ENCODE data around the gene DHODH. TPM values are rescaled to one million over a fixed set of nuclear protein-coding genes. Genes with fewer than 3 reads are reported as not detected.

The DHODH gene
- polyA plus RNA-seq, 1 donor from 2014 or later: 3.8 TPM

GRCh38 chr16:72064361-72064894, 55.9 kb downstream of the DHODH start (continued):
- TF ChIP-seq REST (IDR thresholded peaks at IDR 0.05; ENCODE audit: borderline replicate concordance): no peak
- no peak for TF ChIP-seq RAD21 (conservative IDR thresholded peaks at IDR 0.05)
- no peak for TF ChIP-seq EZH2 (IDR thresholded peaks at IDR 0.05; ENCODE audit: borderline replicate concordance, insufficient read depth, low read length, poor library complexity, severe bottlenecking)

DNA sequence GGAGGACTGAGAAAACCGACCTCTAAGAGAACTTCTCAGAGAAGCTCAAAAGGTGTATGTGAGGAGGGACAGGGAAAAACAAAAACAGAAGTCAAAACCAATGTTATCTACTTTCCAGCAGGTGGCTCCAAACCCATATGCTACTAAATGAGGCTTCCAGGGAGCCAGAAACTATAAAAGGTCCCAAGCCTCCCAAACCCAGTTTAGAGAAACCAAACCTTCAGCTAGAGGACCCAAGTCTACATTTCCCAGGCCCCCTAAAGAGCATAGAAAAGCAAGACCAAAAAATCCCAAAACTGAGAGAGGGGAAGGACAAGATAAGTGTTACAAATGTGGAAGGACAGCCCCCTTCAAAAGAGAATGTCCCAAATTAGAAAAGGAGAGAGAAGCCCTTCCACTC, 58.2 kb downstream of the DHODH start:
- Histone ChIP-seq H3K27ac (ENCODE audit: low read length) (no peak overlapping the region), H3K9me2 (ENCODE audit: insufficient read depth, low read length) (no peaks in the 10 kb centered on the region), H3F3A (ENCODE audit: insufficient read depth, low read length, poor library complexity, severe bottlenecking) (no peaks in the 10 kb centered on the region), H3K79me2 (replicated peaks; ENCODE audit: insufficient read depth, low read length) (no peaks in the 10 kb centered on the region), H3K9ac (ENCODE audit: low read length) (no peak overlapping the region), H3K36me3 (ENCODE audit: insufficient read depth, low read length) (no peaks in the 10 kb centered on the region), H2AFZ (ENCODE audit: low read depth, low read length) (no peak overlapping the region), H3K9me3 (ENCODE audit: low read length) (no peaks in the 10 kb centered on the region), H3K4me2 (ENCODE audit: low read length) (no peak overlapping the region), H4K20me1 (ENCODE audit: insufficient read depth) (no peaks in the 10 kb centered on the region), H3K4me3 (ENCODE audit: low read length) (no peak overlapping the region), H3K27me3 (ENCODE audit: insufficient read depth, low read depth, low read length) (no peaks in the 10 kb centered on the region)
- TF ChIP-seq POLR2AphosphoS5 (IDR thresholded peaks at IDR 0.05): no peak
- peak; percentile 76 for TF ChIP-seq RAD21 (conservative IDR thresholded peaks at IDR 0.05)
- peak; percentile 77 for TF ChIP-seq CTCF (IDR thresholded peaks at IDR 0.05; ENCODE audit: poor library complexity, severe bottlenecking)
- peak; percentile 76 for TF ChIP-seq SMC3 (conservative IDR thresholded peaks at IDR 0.05; ENCODE audit: poor library complexity)

GRCh38 chr16:72068930-72069329, 60.4 kb downstream of the DHODH start:
- Histone ChIP-seq H2AFZ (ENCODE audit: low read depth, low read length) (no peak overlapping the region), H3F3A (ENCODE audit: insufficient read depth, low read length, poor library complexity, severe bottlenecking) (no peaks in the 10 kb centered on the region), H3K27ac (ENCODE audit: low read length) (no peak overlapping the region), H3K9ac (ENCODE audit: low read length) (no peak overlapping the region), H3K9me2 (ENCODE audit: insufficient read depth, low read length) (no peaks in the 10 kb centered on the region), H3K27me3 (ENCODE audit: insufficient read depth, low read depth, low read length) (no peaks in the 10 kb centered on the region), H3K79me2 (replicated peaks; ENCODE audit: insufficient read depth, low read length) (no peaks in the 10 kb centered on the region), H3K36me3 (ENCODE audit: insufficient read depth, low read length) (no peaks in the 10 kb centered on the region), H3K4me3 (ENCODE audit: low read length) (no peak overlapping the region), H3K9me3 (ENCODE audit: low read length) (no peaks in the 10 kb centered on the region), H3K4me2 (ENCODE audit: low read length) (no peak overlapping the region), H4K20me1 (ENCODE audit: insufficient read depth) (no peaks in the 10 kb centered on the region)
- TF ChIP-seq MXI1 (conservative IDR thresholded peaks at IDR 0.05; ENCODE audit: poor library complexity, severe bottlenecking): no peak
- no peak for TF ChIP-seq CTCF (IDR thresholded peaks at IDR 0.05; ENCODE audit: poor library complexity, severe bottlenecking)
- TF ChIP-seq EZH2 (IDR thresholded peaks at IDR 0.05; ENCODE audit: borderline replicate concordance, insufficient read depth, low read length, poor library complexity, severe bottlenecking): no peak
- no peak for TF ChIP-seq POLR2AphosphoS5 (IDR thresholded peaks at IDR 0.05)
- no peak for TF ChIP-seq TAF1 (IDR thresholded peaks at IDR 0.05; ENCODE audit: low read depth)
- no peak for TF ChIP-seq RAD21 (conservative IDR thresholded peaks at IDR 0.05)
- TF ChIP-seq EP300 (conservative IDR thresholded peaks at IDR 0.05; ENCODE audit: poor library complexity, severe bottlenecking): no peak
- TF ChIP-seq SMC3 (conservative IDR thresholded peaks at IDR 0.05; ENCODE audit: poor library complexity): no peak
- TF ChIP-seq REST (IDR thresholded peaks at IDR 0.05; ENCODE audit: borderline replicate concordance): no peak
